ENCODE measurements around the gene SMIM20. TPM values are rescaled to one million over a fixed set of nuclear protein-coding genes. Genes with fewer than 3 reads are reported as not detected.

Gene SMIM20
- total RNA-seq, 2 donors from 2014 or later, result 31.6 to 31.8 TPM

DNA sequence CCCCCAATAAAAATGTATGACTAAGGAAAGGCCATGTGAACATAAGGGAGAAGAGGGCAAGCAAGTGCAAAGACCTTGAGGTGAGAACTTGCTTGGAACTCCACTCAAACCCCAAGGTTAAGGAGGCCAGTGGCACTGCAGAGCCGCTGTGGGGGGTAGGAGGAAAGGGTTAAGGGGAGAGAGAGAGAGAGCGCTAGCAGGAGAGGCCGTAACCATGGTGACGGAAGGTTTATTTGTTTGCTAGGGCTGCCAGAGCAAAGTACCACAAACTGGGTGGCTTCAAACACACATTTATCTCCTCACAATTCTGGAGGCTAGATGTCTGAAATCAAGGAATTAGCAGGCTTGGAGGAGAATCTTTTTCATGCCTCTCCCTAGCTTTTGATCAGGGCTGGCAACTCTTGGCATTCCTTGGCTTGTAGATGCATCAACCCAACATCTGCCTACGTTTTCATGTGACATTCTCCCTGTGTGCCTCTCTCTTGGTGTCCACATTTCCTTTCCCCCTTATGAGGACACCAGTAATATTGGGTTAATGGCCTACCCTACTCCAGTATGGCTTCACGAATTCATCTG, 35.2 kb downstream of the SMIM20 start:
- peak; percentile 84 for ATAC-seq
- intact Hi-C loops (cut with DNase I, micrococcal nuclease), result no loop called here
- DNase-seq, result peak; percentile 19 to 30

DNA sequence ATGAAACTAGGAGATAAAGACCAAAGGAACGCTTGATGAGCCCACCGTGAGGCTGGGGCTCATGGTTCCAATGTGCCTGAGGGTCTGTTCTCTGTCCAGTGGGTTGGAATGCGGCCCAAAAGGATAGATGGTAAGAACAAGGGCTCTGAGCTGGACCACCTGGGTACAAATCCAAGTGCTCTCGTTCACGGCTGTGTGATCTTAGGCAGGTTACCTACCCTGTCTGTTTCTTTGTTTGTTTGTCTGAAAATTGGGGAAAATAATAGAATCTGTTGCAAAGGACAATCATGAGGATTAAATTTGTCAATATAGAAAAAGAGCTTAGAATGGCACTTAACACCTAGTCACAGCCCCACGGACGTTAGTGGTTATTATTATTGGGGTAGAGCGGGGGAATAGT, 36.0 kb downstream of the SMIM20 start:
- intact Hi-C loops (cut with DNase I, micrococcal nuclease), result no loop called here
- DNase-seq (no peak), ATAC-seq (no peak)

DNA sequence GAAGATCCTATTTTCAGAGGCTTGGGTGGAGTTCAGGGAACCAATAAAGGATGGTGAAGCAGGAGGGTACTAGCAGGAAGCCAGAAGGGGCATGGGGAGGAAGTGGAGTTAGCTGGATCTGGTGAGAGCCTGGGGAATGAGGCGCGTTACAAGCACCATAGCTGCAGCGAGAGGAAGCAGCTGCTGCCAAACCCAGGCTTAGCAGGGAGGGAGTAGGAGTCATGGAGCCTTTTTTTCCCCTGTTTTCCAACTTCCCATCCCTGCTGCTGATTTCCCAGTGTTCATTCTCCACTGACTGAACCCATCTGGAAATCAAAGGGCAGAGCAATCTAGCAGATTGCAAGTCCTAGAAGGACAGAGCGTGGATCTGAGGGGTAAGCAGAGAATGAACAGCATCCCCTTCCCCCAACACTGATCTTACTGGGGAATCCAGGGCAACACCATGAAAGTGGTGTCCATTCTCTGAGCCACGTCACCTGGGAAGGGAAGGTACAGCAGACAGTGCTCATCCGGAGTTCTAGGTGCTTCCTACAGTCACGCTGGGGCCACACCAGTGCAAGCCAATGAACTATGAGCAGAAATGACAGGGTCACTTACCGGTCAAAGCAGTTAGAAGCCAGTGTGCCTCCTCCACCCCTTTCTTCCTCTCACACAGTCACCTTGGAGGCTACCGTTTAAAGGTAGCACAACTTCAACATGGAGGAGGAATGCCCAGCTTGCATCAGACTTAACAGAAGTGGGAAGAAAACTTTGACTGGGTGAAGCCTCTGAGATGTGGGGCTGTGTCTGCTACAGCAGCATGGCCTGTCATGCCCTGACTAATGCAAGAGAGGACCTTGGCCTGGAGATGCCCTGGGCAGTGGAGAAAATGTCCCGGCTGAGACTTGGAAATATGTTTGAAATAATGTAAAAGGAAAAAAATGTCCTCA, 36.7 kb downstream of the SMIM20 start:
- ATAC-seq (peak; percentile 22), DNase-seq (no peak)
- intact Hi-C loops (cut with DNase I, micrococcal nuclease), result no loop called here

DNA sequence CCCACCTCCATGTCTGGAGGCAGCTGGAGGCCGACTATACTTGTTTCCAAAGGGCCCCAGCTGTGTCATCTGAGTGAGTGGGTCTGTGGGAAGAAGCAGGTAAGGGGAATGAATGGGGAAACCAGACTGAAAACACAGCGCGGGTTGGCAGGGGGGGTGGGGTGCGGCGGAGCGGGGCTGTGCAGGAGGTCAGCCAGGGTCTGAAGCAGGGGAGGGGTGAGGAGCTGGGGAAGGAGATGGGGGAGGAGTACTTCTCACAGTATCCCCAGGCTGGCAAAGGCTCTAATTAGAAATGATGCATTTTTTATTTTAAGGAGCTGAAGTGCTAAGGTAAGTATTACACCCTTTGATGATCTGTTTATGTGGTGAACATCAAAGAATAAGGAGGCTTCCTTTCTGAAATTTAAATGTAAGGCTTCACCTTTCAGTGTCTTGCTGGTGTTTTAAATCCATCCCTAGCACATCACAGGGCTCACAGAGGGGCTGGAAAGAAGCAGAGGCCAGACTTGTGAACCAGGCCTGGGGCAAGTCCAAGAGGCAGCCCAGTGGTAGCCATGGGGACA, 37.5 kb downstream of the SMIM20 start:
- no peak for ATAC-seq
- no peak for DNase-seq
- intact Hi-C loops (cut with DNase I, micrococcal nuclease), result no loop called here

DNA sequence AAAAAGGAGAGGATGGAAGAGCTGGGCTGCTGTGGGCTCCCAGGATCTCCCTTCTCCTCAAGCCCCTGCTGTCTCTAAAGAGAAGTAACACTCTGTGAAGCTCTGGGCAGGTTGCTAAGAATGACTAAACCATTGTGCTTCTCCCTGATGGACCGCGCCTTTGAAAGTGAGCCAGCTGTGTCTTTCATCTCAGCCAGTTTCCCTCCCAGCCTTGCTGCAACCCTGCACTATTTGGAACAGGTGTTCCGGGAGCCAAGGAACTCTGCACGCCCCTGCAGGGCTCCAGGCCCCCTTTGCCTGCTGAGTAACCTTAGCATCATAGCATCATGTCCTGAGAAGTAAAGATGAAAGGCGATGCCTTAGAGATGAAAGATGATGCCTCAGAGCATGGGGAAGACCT, 39.7 kb downstream of the SMIM20 start:
- intact Hi-C loops (cut with DNase I, micrococcal nuclease), result no loop called here
- no peak for ATAC-seq

DNA sequence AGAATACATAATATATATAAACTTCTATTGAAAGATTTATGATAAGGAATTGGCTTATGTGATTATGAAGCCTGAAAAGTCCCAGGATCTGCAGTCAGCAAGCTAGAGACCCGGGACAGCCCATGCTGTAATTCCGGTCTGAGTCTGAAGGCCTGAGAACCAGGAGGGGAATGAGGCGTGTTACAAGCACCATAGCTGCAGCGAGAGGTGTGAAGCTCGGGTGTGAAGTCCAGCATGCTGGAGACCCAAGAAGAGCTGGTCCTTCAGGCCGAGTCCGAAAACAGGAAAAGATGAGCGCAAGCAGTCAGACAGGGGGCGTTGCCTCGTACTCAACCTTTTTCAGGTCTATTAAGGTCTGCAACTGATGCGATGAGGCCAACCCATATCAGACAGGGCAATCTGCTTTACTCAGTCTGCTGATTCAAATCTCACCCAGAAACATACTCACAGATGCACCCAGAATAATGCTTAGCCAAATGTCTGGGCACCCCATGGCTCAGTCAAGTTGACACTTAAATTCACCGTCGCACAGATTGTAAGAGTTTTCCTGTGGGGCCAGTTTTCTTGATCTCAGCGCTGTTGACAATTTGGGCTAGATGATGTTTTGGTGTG, 40.4 kb downstream of the SMIM20 start:
- DNase-seq (no peak), ATAC-seq (no peak)
- intact Hi-C loops (cut with DNase I, micrococcal nuclease), result no loop called here

More for the DNA sequence above, 39.7 kb downstream of the SMIM20 start:
- DNase-seq, result no peak

DNA sequence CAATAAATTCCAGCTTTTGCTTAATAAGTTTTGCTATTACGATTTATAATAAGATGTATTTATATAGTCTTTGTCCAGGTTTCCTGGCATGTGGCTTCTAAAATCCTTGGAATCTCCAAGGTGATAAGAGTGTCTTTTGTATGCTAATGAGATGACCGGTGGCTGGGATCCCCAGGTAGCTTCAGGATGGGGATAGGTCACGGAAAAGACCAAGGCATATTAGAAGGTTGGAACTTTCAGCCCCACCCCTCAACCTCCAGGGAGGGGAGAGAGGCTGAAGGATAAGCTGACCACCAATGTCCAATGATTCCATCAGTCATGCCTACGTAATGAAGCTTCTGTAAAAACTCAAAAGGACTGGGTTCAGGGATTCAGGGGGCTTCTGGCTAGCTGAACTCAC, 41.7 kb downstream of the SMIM20 start:
- DNase-seq (no peak), ATAC-seq (no peak)
- intact Hi-C loops (cut with DNase I, micrococcal nuclease), result no loop called here

DNA sequence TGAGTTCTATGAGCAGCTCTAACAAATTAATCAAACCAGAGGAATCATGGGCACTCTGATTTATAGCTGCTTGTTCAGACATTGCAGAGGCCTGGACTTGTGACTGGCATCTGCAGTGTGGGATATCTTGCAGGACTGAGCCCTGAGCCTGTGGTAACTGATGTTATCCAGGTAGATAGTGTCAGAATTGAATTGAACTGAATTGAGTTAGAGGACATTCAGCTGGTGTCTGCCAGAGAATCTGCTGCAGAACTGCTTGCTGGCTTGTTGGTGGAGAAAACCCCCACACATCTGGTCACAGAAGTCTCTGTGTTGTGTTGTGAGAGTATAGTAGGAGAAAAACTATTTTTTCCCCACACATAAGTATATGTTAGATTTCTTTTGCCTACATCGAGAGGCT, 42.2 kb downstream of the SMIM20 start:
- intact Hi-C loops (cut with DNase I, micrococcal nuclease), result no loop called here
- ATAC-seq (no peak), DNase-seq (no peak)

DNA sequence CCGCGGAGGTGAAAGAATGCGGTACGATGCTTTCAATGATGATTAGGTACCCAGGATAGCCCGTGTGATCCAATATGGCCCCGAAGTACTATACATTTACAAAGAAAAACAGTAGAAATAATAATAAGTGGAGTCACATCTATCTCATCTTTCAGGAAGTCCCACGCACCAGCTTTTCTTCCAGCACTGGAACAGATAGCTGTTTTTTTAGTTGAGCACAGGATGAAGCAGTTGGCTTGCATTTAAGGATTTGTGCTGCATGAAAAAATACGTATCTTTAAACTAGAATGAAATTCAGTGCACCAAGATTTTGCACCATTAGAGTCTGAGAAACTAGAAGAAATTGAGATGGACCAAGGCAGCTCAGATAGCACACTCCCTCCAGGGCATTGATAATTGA, 44.1 kb downstream of the SMIM20 start:
- ATAC-seq (no peak), DNase-seq (no peak)
- intact Hi-C loops (cut with DNase I, micrococcal nuclease), result no loop called here

DNA sequence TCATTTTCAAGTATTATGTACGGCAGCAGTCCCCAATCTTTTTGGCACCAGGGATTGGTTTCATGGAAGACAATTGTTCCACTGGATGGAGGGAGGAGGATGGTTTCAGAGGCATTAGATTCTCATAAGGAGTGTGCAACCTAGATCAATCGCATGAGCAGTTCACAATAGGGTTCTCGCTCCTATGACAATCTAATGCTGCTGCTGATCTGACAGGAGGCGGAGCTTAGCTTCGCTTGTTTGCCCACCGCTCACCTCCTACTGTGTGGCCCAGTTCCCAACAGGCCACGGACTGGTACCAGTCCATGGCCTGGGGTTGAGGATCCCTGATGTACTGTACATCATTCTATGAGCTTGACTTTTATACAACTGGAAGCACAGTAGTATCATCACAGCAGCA, 48.4 kb downstream of the SMIM20 start:
- no peak for ATAC-seq
- intact Hi-C loops (cut with DNase I, micrococcal nuclease), result no loop called here
- DNase-seq, result no peak

DNA sequence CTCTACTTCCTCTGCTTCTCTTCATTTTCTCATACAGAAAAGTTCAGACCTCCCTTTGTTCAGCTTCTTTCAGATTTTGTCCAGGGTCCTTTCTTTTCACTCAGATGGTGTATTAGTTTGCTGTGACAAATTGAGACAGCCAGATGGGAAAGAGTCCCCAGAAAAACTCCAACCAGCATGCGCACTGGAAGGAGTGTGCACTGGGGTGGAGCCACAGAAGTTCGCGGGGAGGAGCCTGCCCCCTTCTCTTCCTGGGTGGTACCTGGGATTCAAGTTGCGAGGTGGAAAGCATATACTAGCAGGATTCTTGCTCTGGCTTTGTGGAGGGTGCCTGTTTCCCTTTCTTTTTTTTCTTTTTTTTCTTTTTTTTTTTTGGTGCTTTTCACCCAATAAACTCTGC, 51.6 kb downstream of the SMIM20 start:
- ATAC-seq, result no peak
- intact Hi-C loops (cut with DNase I, micrococcal nuclease), result no loop called here
- no peak for DNase-seq

DNA sequence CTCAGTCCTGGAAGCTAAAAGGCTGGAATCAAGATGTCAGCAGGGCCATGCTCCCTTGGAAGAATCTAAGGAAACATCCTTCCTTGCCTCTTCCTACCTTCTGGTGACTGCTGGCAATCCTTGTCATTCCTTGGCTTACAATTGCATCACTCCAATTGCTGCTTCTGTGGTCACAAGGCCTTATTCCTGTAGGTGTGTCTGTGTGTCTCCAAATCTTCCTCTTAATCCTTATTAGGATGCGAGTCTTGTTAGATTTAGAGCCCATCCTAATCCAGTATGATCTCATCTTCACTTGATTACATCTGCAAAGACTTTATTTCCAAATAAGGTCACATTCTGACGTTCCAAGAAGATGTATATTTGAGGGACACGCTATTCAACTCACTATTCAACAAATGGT, 52.2 kb downstream of the SMIM20 start:
- ATAC-seq, result no peak
- intact Hi-C loops (cut with DNase I, micrococcal nuclease), result no loop called here
- DNase-seq, result no peak

DNA sequence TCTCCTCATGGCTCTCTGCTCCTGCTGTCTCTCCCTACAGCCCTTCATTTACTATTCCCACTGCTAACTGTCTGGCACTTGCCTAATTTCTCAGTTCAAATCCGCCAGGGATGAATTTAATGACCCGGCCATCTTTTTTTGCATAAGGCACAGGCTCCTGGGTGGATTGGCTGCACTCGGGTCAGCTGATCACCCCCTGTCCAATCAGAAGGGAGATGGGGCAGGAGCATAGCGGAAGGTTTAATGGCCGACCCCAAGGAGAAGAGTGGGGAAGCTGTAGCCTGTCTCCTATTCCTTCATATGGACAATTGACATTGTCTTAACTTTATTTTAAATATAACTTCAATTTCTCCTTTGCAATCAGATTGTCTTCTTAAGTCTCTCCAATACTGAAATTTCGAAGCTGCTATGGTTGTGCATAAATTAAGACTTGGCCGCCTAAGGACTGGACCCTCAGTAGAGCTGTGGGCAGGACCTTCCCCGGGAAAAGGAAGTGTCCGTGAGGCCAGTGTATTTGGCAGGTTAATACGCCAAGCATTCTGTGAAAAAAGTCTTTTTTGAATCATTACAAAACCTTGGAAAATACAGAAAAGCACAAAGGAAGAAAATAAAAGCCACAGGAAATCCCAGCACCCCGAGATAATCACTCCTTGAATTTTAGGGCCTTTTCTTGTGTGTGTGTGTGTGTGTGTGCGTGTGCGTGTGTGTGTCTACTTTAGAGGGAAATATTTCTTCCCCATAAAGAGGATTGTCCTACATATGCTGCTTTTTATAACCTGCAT, 55.5 kb downstream of the SMIM20 start:
- DNase-seq (no peak), ATAC-seq (no peak)
- intact Hi-C loops (cut with DNase I, micrococcal nuclease), result no loop called here

DNA sequence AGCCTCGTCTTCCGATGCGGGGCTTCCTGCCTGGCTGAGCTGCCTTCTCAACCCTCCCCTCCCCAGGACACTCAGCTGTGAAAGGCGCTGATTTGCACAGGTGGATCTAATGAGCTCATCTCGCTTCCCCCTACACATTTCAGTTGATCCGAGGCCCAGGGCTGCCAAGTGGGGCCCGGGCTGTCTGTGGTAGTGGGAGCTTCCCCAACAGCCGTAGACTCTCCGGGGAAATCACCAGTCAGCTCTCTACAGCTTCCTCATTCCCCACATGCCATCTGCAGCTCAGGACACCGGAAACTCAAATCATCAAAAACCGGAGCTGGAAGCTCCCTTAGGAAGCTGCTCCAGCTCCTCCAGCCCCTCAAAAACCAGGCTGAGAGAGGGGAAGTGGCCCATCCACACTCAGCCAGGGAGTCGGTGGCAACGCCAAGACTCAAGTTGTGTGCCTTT, 56.2 kb downstream of the SMIM20 start:
- DNase-seq (peak; percentile 24 to 44), ATAC-seq (peak; percentile 64)
- intact Hi-C loops (cut with DNase I, micrococcal nuclease), result no loop called here

DNA sequence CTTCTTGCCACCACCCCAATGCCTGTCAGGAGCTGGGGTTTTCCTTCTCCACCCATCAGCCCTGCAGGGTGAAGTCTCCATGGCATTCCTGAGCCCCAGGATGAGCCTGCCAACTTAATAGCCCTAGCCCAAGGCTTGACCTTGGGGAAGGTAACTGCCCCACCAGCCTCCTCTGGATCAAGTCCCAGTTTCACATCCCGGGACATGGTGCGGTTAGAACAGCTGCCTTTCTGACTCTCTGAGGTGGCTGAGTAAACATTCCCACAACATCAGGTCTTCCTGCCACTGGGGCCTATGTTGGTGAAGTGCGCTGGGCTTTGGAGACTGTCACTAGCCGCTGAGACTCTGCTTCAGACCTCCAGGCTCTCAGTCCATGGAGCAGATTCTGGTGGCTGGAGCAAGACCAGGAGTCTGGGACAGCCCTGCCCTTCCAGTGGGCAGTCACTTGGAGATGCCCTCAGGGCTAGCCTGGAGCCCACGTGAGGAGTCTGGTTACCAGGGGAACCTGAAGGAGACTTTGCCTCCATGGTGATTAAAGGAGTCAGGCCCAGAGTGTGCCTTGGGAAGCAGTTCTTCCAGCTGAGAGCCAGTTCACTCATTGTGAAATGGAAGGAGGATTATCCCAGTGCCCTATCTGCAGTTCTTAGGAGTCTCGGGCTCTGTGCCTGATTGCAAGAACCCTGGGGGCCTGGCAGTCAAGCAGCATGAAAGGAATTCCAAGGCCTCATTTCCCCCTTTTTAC, 56.8 kb downstream of the SMIM20 start:
- intact Hi-C loops (cut with DNase I, micrococcal nuclease), result no loop called here
- DNase-seq, result peak; percentile 19 to 44

DNA sequence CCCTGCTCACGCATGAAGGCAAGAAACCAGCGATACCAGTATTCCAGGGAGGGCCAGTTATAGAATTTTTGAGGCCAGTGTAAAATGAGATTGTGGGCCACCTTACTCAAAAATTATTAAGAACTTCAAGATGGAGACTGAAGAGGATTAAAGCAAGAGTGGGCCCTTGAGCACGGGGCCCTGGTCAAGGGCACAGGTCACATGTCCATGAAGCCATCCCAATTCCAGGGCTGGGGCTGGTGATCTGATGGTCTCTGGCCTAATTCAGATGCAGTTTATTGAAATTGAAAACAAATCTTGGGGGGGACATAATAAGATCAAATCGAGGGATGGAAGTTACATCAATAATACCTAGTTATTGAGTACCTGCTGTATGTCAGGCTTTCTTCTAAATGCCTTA, 58.3 kb downstream of the SMIM20 start:
- intact Hi-C loops (cut with DNase I, micrococcal nuclease), result no loop called here
- no peak for ATAC-seq
- DNase-seq, result no peak

More for the DNA sequence above, 56.8 kb downstream of the SMIM20 start:
- peak; percentile 68 for ATAC-seq

DNA sequence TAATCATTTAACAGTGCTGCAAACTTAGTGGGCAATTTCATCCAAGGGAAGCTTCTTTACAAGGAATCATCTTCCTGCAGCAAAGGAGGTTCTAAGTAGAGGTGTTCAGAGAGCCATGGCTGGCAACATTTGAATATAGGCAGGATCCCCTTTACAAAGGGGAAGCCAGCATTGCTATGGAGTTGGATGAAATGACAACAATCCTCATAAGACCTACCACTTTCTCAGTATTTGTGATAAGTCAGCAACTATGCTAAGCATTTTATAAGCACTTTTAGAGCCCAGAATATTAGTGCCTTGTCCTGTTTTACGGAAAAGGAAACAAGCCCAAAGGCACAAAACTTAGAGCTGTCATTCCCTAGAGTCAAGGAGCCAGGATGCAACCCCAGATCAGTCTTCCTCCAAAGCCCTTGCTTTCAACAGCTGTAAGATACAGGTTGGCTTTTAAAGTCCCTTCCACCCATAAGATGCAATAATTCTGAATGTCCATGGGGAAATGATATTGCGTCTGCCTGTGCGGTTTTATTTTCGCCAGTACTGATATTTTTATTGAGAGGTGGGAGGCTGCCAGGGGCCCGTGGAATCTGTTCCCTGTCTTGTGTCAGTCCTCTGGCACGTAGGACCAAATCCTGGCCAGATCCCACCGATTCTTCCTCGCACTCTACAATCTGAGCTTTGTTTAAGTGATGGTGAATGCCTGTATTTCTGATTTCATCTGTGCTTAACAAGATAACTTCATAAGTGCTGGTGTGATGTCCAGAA, 59.1 kb downstream of the SMIM20 start:
- ATAC-seq, result no peak
- no peak for DNase-seq
- intact Hi-C loops (cut with DNase I, micrococcal nuclease), result no loop called here

DNA sequence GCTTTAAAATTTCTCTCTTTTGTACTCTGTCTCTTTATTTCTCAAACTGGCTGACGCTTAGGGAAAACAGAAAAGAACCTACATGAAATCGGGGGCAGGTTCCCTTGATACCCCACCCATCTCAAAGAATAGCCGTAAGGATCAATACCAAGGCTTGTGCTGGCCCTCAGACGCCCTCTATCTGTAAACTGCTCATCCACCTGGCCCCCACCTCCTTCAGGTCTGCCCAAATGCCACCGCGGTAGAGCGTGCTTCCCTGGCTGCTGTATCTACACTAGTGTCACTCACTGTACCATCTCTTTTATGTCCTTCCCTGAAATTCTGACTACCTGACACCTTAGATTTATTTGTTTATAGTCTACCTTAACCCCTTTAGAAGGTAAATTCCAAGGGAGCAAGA, 62.8 kb downstream of the SMIM20 start:
- intact Hi-C loops (cut with DNase I, micrococcal nuclease), result no loop called here
- DNase-seq, result no peak
- ATAC-seq, result no peak

Data from left colon (tissue), 2 donors.